PC-9 (cell line): ENCODE results near the gene GID4. TPM values are rescaled to one million over a fixed set of nuclear protein-coding genes. Genes with fewer than 3 reads are reported as not detected.

Experiments
- BruUV-seq: library from RNA; stranded (reverse); fragments of 400-500 nt; replicated peaks from 2 replicates; lab custom pipeline; 2021; lab: Mats Ljungman, UMichigan
- CTCF ChIA-PET: fragments of 300-600 bp; sonication (Branson Sonifier 250); formaldehyde crosslinking; loops from one replicate; lab custom pipeline; 2022; ENCODE audit warnings: antibody characterized with exemption; lab: Charles Lee
- POLR2A ChIA-PET: fragments of 300-600 bp; sonication (Branson Sonifier 250); formaldehyde crosslinking; loops from one replicate; lab custom pipeline; 2022; ENCODE audit warnings: antibody characterized with exemption; ENCODE audit not compliant: unreplicated experiment; lab: Charles Lee
- DNase-seq, 2 experiments: peaks; one replicate each; pipeline versions ENCODE4 v3.0.0 to v3.0.0-alpha.2; 2015 to 2022; ENCODE audit warnings: mixed read lengths in 1 of 2
- H2AFZ ChIP-seq: fragments of 200-600 bp; sonication (generic); 2 replicates; pipeline ENCODE4 v1.8.1; 2017; ENCODE audit warnings: antibody characterized with exemption
- H3F3A ChIP-seq: fragments of 200-600 bp; sonication (generic); 2 replicates; pipeline ENCODE4 v1.8.1; 2017; ENCODE audit warnings: antibody characterized with exemption, mild to moderate bottlenecking, low read depth; ENCODE audit not compliant: insufficient read depth
- H3K27ac ChIP-seq: fragments of 200-600 bp; sonication (generic); 2 replicates; pipeline ENCODE4 v1.6.1; 2016; ENCODE audit warnings: mixed run types
- H3K27me3 ChIP-seq: fragments of 200-600 bp; sonication (generic); 2 replicates; pipeline ENCODE4 v1.6.1; 2016; ENCODE audit warnings: low read depth, mixed run types; ENCODE audit not compliant: insufficient read depth
- H3K36me3 ChIP-seq: fragments of 200-600 bp; sonication (generic); 2 replicates; pipeline ENCODE4 v1.6.1; 2016; ENCODE audit warnings: low read depth, mixed run types
- H3K4me1 ChIP-seq: fragments of 200-600 bp; sonication (generic); replicated peaks from 2 replicates; pipeline ENCODE4 v1.6.1; 2016; ENCODE audit warnings: mixed run types; ENCODE audit not compliant: insufficient read depth
- H3K4me2 ChIP-seq: fragments of 200-600 bp; sonication (generic); 2 replicates; pipeline ENCODE4 v1.6.1; 2017; ENCODE audit warnings: mixed run types
- H3K4me3 ChIP-seq: fragments of 200-600 bp; sonication (generic); 2 replicates; pipeline ENCODE4 v1.6.1; 2016; ENCODE audit warnings: mixed run types
- H3K79me2 ChIP-seq: fragments of 200-600 bp; sonication (generic); 2 replicates; pipeline ENCODE4 v1.6.1; 2017; ENCODE audit warnings: low read depth, mixed run types
- H3K9me2 ChIP-seq: fragments of 200-600 bp; sonication (generic); 2 replicates; pipeline ENCODE4 v1.8.1; 2017; ENCODE audit warnings: mild to moderate bottlenecking; ENCODE audit not compliant: insufficient read depth
- H3K9me3 ChIP-seq: fragments of 200-600 bp; sonication (generic); 2 replicates; pipeline ENCODE4 v1.8.1; 2016; ENCODE audit warnings: low read depth; ENCODE audit not compliant: insufficient read depth
- H4K20me1 ChIP-seq: fragments of 200-600 bp; sonication (generic); 2 replicates; pipeline ENCODE4 v1.8.1; 2017; ENCODE audit not compliant: insufficient read depth
- CTCF ChIP-seq: fragments of 200-600 bp; sonication (generic); conservative IDR thresholded peaks from 2 replicates; pipeline ENCODE4 v1.6.1; 2017; ENCODE audit warnings: mixed run types, antibody characterized with exemption, mild to moderate bottlenecking, moderate library complexity
- EZH2 ChIP-seq: fragments of 200-600 bp; sonication (generic); IDR thresholded peaks from 2 replicates; pipeline ENCODE4 v1.8.0; 2017; ENCODE audit warnings: antibody characterized with exemption, low read depth
- intact Hi-C: fragments of 100-400 bp; cut with micrococcal nuclease; formaldehyde crosslinking; loops from one replicate; pipeline ENCODE4 v1.10.0; 2022; ENCODE audit not compliant: unreplicated experiment
- total RNA-seq: library from RNA; stranded (reverse); gene quantifications from 2 replicates; pipeline ENCODE4 v1.2.3, GENCODE V29; 2021

Gene GID4
- total RNA-seq, 1 experiment from 2014 or later, result 19.0 TPM

- no peak overlapping the region for H2AFZ ChIP-seq
- ChIA-PET CTCF (no interaction called here), POLR2A (no interaction called here)
- H3K4me3 ChIP-seq, result no peak overlapping the region
- H3K79me2 ChIP-seq, result no peaks in the 10 kb centered on the region
- no peak overlapping the region for H3K27ac ChIP-seq
- H3K9me2 ChIP-seq, result no peaks in the 10 kb centered on the region
- TF ChIP-seq CTCF (no peak), EZH2 (no peak)
- DNase-seq, result no peak
- no peak overlapping the region for H3K4me2 ChIP-seq
- H3K27me3 ChIP-seq, result no peaks in the 10 kb centered on the region
- no TSS peak for BruUV-seq
- H3F3A ChIP-seq, result no peaks in the 10 kb centered on the region
- no peaks in the 10 kb centered on the region for H3K9me3 ChIP-seq
- H3K36me3 ChIP-seq, result peaks cover 28% of the 10 kb centered on the region
- no peaks in the 10 kb centered on the region for H3K4me1 ChIP-seq
- intact Hi-C loops, result no loop called here
- H4K20me1 ChIP-seq, result peaks cover 10% of the 10 kb centered on the region
Observed at GRCh38 chr17:18099516-18099915, 60.3 kb downstream of the GID4 start.

- TF ChIP-seq CTCF (no peak), EZH2 (no peak)
- H3K4me1 ChIP-seq, result no peaks in the 10 kb centered on the region
- H3K27me3 ChIP-seq, result no peaks in the 10 kb centered on the region
- POLR2A ChIA-PET, result no interaction called here
- BruUV-seq, result no TSS peak
- no peak overlapping the region for H3K27ac ChIP-seq
- intact Hi-C loops, result no loop called here
- no peak for DNase-seq
- H3K9me3 ChIP-seq, result no peaks in the 10 kb centered on the region
- H3K36me3 ChIP-seq, result peaks cover 24% of the 10 kb centered on the region
- H3K79me2 ChIP-seq, result no peaks in the 10 kb centered on the region
- H2AFZ ChIP-seq, result no peak overlapping the region
- H3K4me3 ChIP-seq, result no peak overlapping the region
- no peaks in the 10 kb centered on the region for H3K9me2 ChIP-seq
- H4K20me1 ChIP-seq, result peaks cover 10% of the 10 kb centered on the region
- CTCF ChIA-PET, result no interaction called here
- H3K4me2 ChIP-seq, result no peak overlapping the region
- H3F3A ChIP-seq, result no peaks in the 10 kb centered on the region
Observed at GRCh38 chr17:18100616-18101015, 61.4 kb downstream of the GID4 start.

GRCh38 chr17:18101828-18102227 lies 62.6 kb downstream of the GID4 start:
- Histone ChIP-seq H3K9me3 (no peaks in the 10 kb centered on the region), H3K27me3 (no peaks in the 10 kb centered on the region), H3K9me2 (no peaks in the 10 kb centered on the region), H3K27ac (no peak overlapping the region), H3K36me3 (peaks cover 15% of the 10 kb centered on the region), H3K4me2 (no peak overlapping the region), H2AFZ (no peak overlapping the region), H3K4me3 (no peak overlapping the region), H3F3A (no peaks in the 10 kb centered on the region), H4K20me1 (peaks cover 8% of the 10 kb centered on the region), H3K4me1 (no peaks in the 10 kb centered on the region), H3K79me2 (no peaks in the 10 kb centered on the region)
- DNase-seq, result no peak
- BruUV-seq, result no TSS peak
- POLR2A ChIA-PET, result no interaction called here
- TF ChIP-seq EZH2, result no peak
- no peak for TF ChIP-seq CTCF
- intact Hi-C loops, result no loop called here
- CTCF ChIA-PET, result no interaction called here
